Measurements from ENCODE around the gene KRTCAP2.

GRCh38 chr1:155219592-155220031 is 46.5 kb upstream of the KRTCAP2 start:
- TF ChIP-seq CTCF (IDR thresholded peaks at IDR 0.05; ENCODE audit: poor library complexity) (no peak), EZH2phosphoT487 (IDR thresholded peaks at IDR 0.05; ENCODE audit: low read depth, severe bottlenecking, unreplicated experiment) (no peak)

Measured in hepatocyte (in vitro differentiated cells).